Measurements from ENCODE around the gene RNASE7.
A peak's percentile ranks its signal among the peaks of the same experiment; 100 is the strongest.
"Not testable (repeated sequence)": the region's sequence is repeated elsewhere in the genome, so short reads cannot be mapped to it uniquely, and the experiment has no call there.

The RNASE7 gene

GRCh38 chr14:21041676-21042433, at the start of gene RNASE7:
TSS of gene RNASE7 (plus strand) at chr14:21042362. CDS start at chr14:21042993, 631 bp downstream.
- no peak for DNase-seq

GRCh38 chr14:20996521-20996920, 45.6 kb upstream of the RNASE7 start:
- no peak for DNase-seq

- no peak for DNase-seq
Observed at GRCh38 chr14:20997115-20997514, 45.0 kb upstream of the RNASE7 start.

- no peak for DNase-seq
Observed at GRCh38 chr14:20997564-20997963, 44.6 kb upstream of the RNASE7 start.

GRCh38 chr14:20998139-20998538, 44.0 kb upstream of the RNASE7 start:
- DNase-seq = no peak

GRCh38 chr14:20998674-20999366, 43.3 kb upstream of the RNASE7 start, which contains the start of gene SLC39A2:
TSS of gene SLC39A2 (plus strand) at chr14:20999293. CDS start at chr14:20999447, 154 bp downstream.
- DNase-seq = no peak

- DNase-seq = no peak
Observed at GRCh38 chr14:20999591-20999990, 42.6 kb upstream of the RNASE7 start.

- no peak for DNase-seq
Observed at GRCh38 chr14:21001218-21001617, 40.9 kb upstream of the RNASE7 start.

- DNase-seq = no peak
Observed at GRCh38 chr14:21003788-21004346, 38.3 kb upstream of the RNASE7 start.

GRCh38 chr14:21009721-21010120, 32.4 kb upstream of the RNASE7 start:
- DNase-seq = not testable (repeated sequence)

- DNase-seq = no peak
Observed at GRCh38 chr14:21011136-21011535, 31.0 kb upstream of the RNASE7 start.

GRCh38 chr14:21014761-21015190, 27.4 kb upstream of the RNASE7 start:
- peak; percentile 84 for DNase-seq

- no peak for DNase-seq
Observed at GRCh38 chr14:21015312-21015711, 26.9 kb upstream of the RNASE7 start.

- DNase-seq = no peak
Observed at GRCh38 chr14:21016413-21017190, 25.6 kb upstream of the RNASE7 start.

GRCh38 chr14:21017528-21018245, 24.5 kb upstream of the RNASE7 start:
- no peak for DNase-seq

- no peak for DNase-seq
Observed at GRCh38 chr14:21018286-21018685, 23.9 kb upstream of the RNASE7 start.

GRCh38 chr14:21018781-21019180, 23.4 kb upstream of the RNASE7 start:
- no peak for DNase-seq

GRCh38 chr14:21019366-21019765, 22.8 kb upstream of the RNASE7 start:
- no peak for DNase-seq

GRCh38 chr14:21020977-21021545, 21.1 kb upstream of the RNASE7 start:
- DNase-seq = no peak

- no peak for DNase-seq
Observed at GRCh38 chr14:21022686-21023085, 19.5 kb upstream of the RNASE7 start.

- no peak for DNase-seq
Observed at GRCh38 chr14:21023174-21023573, 19.0 kb upstream of the RNASE7 start.
